GM12872 (cell line): ENCODE data around the gene SGPL1.

Source experiments
- TF ChIP-seq, protein P1 (sequence below): IDR thresholded peaks from 3 replicates; pipeline ENCODE4 v1.5.1; 2011; ENCODE audit warnings: low read depth, mild to moderate bottlenecking, low read length, moderate library complexity; ENCODE audit not compliant: insufficient read depth

SGPL1 gene

GRCh38 chr10:70907637-70908405 is 92.1 kb downstream of the SGPL1 start:
- TF ChIP-seq, protein P1, sequence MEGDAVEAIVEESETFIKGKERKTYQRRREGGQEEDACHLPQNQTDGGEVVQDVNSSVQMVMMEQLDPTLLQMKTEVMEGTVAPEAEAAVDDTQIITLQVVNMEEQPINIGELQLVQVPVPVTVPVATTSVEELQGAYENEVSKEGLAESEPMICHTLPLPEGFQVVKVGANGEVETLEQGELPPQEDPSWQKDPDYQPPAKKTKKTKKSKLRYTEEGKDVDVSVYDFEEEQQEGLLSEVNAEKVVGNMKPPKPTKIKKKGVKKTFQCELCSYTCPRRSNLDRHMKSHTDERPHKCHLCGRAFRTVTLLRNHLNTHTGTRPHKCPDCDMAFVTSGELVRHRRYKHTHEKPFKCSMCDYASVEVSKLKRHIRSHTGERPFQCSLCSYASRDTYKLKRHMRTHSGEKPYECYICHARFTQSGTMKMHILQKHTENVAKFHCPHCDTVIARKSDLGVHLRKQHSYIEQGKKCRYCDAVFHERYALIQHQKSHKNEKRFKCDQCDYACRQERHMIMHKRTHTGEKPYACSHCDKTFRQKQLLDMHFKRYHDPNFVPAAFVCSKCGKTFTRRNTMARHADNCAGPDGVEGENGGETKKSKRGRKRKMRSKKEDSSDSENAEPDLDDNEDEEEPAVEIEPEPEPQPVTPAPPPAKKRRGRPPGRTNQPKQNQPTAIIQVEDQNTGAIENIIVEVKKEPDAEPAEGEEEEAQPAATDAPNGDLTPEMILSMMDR: no peak

DNA sequence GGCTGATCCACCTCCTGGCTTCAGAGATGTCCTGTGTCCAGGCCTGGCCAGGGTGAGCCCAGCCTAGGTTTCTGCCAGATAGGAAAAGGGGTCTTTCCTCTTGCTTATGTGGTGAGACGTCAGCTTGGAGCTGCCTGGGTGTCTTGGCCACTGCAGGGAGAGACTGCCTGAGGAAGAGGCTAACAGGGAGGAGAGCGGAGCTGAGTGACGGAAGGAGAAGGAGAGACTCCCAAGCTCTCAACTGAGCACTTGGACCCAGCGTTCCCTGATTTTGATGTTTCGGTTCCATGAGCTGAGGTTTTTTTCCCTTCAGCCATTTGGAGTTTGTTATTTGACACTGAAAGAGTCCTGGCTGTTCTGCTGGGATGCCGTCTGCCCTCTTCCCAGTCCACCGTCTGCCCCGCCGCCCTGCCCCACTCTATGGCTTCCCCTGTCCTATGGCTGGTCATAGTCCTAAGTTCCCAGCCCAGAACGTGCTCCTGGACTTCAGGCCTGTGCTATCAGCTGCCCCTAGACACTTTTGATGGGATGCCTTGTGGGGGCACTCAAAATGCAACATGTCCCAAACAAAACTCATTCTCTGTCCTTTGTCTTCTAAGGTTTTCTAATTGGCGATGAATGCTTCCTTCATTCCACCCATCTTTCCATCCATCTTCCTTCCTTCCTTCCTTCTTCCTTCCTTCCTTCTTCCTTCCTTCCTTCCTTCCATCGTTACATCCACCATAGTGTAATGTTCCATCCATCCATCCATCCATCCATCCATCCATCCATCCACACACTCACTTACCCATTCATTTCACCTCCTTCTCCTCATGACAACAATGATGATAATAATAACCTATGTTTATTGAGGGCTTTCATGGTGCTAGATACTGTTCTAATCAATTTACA is 92.9 kb downstream of the SGPL1 start:
- TF ChIP-seq, protein P1: no peak

DNA sequence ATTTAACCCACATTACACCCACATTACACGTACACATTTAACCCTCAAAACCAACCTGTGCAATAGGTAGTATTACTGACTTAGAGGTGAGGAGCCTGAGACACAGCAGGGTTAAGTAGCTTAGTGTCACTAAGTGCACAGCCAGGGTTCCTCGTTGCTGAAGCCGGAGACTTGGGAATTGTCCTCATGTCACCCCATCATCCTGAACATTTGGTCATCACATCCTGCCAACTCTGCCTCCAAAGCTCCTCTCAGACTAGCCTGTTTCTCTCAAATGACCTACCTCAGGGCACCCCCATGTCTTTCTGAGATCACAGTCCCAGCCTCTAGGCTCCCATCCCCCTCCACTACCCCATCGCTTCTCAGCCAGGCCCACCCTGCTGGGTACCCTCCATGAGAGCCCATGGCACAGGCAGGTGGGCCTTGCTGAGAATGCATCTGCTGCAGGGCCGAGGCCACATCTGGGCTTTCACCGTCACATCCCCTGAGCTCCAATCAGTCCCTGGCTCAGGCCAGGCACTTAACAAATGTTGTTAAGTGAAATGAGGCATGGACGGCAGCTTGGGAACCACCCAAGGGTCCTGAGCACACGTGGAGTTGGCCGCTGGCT is 93.7 kb downstream of the SGPL1 start:
- TF ChIP-seq, protein P1: no peak

GRCh38 chr10:70910486-70911341 is 95.0 kb downstream of the SGPL1 start:
- TF ChIP-seq, protein P1: no peak

DNA sequence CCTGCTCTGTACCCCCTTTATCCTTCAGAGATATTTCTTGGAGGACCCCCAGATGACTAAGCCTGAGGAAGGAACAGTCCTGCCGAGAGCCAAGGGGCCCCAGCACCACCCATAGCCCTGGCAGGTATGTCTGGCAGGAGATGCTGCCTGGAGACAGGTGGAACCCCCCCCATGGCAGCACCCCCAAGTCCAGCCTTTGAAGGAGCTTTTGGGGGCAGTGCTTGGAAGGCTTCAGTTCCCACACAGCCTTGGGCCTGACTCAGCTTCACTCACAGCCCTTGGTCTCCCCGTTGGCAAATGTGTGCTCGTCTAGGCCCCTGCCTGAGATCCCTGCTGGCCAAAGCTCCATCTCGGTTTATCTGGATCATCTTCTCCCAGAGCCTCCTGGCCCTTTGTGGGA is 95.6 kb downstream of the SGPL1 start:
- TF ChIP-seq, protein P1: no peak

- TF ChIP-seq, protein P1: no peak
These were observed 96.8 kb downstream of the SGPL1 start for GRCh38 chr10:70912556-70912955.
